ENCODE data around the gene DEDD2. TPM values are rescaled to one million over a fixed set of nuclear protein-coding genes. Genes with fewer than 3 reads are reported as not detected.

DEDD2 gene
- total and polyA plus RNA-seq, 3 donors from 2014 or later = 40.7 to 80.0 (median 54.4) TPM

GRCh38 chr19:42232435-42232834 is 15.0 kb upstream of the DEDD2 start:
- H3K36me3 ChIP-seq (ENCODE audit: low read depth, missing control alignments) = no peaks in the 10 kb centered on the region
- 93 to 97% methylated on average over 9 to 10 of the region's 10 CpGs for WGBS, 2 donors
- intact Hi-C loops (cut with DNase I; ENCODE audit: low total_unique reads) = no loop called here
- no peaks in the 10 kb centered on the region for H3K9me3 ChIP-seq
- H3K27ac ChIP-seq = no peak overlapping the region
- H3K4me1 ChIP-seq = peaks cover 4% of the 10 kb centered on the region
- DNase-seq = no peak
- no peaks in the 10 kb centered on the region for H3K27me3 ChIP-seq
- no peak for TF ChIP-seq POLR2A (IDR thresholded peaks at IDR 0.05)
- TF ChIP-seq, protein P1, sequence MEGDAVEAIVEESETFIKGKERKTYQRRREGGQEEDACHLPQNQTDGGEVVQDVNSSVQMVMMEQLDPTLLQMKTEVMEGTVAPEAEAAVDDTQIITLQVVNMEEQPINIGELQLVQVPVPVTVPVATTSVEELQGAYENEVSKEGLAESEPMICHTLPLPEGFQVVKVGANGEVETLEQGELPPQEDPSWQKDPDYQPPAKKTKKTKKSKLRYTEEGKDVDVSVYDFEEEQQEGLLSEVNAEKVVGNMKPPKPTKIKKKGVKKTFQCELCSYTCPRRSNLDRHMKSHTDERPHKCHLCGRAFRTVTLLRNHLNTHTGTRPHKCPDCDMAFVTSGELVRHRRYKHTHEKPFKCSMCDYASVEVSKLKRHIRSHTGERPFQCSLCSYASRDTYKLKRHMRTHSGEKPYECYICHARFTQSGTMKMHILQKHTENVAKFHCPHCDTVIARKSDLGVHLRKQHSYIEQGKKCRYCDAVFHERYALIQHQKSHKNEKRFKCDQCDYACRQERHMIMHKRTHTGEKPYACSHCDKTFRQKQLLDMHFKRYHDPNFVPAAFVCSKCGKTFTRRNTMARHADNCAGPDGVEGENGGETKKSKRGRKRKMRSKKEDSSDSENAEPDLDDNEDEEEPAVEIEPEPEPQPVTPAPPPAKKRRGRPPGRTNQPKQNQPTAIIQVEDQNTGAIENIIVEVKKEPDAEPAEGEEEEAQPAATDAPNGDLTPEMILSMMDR (IDR thresholded peaks at IDR 0.05) = no peak
- no peak overlapping the region for H3K4me3 ChIP-seq

GRCh38 chr19:42230571-42230970 is 13.1 kb upstream of the DEDD2 start:
- H3K4me1 ChIP-seq = peaks cover 4% of the 10 kb centered on the region
- H3K4me3 ChIP-seq = no peak overlapping the region
- WGBS, 2 donors = 68 to 78% methylated on average over 4 of the region's 4 CpGs
- intact Hi-C loops (cut with DNase I; ENCODE audit: low total_unique reads) = no loop called here
- DNase-seq = no peak
- H3K36me3 ChIP-seq (ENCODE audit: low read depth, missing control alignments) = no peaks in the 10 kb centered on the region
- no peak overlapping the region for H3K27ac ChIP-seq
- no peak for TF ChIP-seq POLR2A (IDR thresholded peaks at IDR 0.05)
- TF ChIP-seq, protein P1 (IDR thresholded peaks at IDR 0.05) = no peak
- H3K27me3 ChIP-seq = no peaks in the 10 kb centered on the region
- H3K9me3 ChIP-seq = no peaks in the 10 kb centered on the region

GRCh38 chr19:42229855-42230351 is 12.4 kb upstream of the DEDD2 start:
- Histone ChIP-seq H3K9me3 (no peaks in the 10 kb centered on the region), H3K4me3 (no peak overlapping the region), H3K36me3 (ENCODE audit: low read depth, missing control alignments) (no peaks in the 10 kb centered on the region), H3K4me1 (peaks cover 4% of the 10 kb centered on the region), H3K27me3 (no peaks in the 10 kb centered on the region), H3K27ac (no peak overlapping the region)
- 50 to 55% methylated on average over 6 to 8 of the region's 8 CpGs for WGBS, 2 donors
- intact Hi-C loops (cut with DNase I; ENCODE audit: low total_unique reads) = no loop called here
- no peak for TF ChIP-seq POLR2A (IDR thresholded peaks at IDR 0.05)
- TF ChIP-seq, protein P1 (IDR thresholded peaks at IDR 0.05) = no peak
- DNase-seq = no peak

GRCh38 chr19:42229301-42229854 is 11.9 kb upstream of the DEDD2 start:
- no peaks in the 10 kb centered on the region for H3K9me3 ChIP-seq
- H3K4me1 ChIP-seq = peaks cover 4% of the 10 kb centered on the region
- H3K27ac ChIP-seq = no peak overlapping the region
- no peak overlapping the region for H3K4me3 ChIP-seq
- TF ChIP-seq, protein P1 (IDR thresholded peaks at IDR 0.05) = no peak
- TF ChIP-seq POLR2A (IDR thresholded peaks at IDR 0.05) = no peak
- DNase-seq = no peak
- H3K27me3 ChIP-seq = no peaks in the 10 kb centered on the region
- H3K36me3 ChIP-seq (ENCODE audit: low read depth, missing control alignments) = no peaks in the 10 kb centered on the region
- intact Hi-C loops (cut with DNase I; ENCODE audit: low total_unique reads) = no loop called here
- 70 to 74% methylated on average over 4 of the region's 4 CpGs for WGBS, 2 donors

- H3K27me3 ChIP-seq = no peaks in the 10 kb centered on the region
- TF ChIP-seq, protein P1 (IDR thresholded peaks at IDR 0.05) = no peak
- no peak for TF ChIP-seq POLR2A (IDR thresholded peaks at IDR 0.05)
- peaks cover 1% of the 10 kb centered on the region for H3K4me1 ChIP-seq
- intact Hi-C loops (cut with DNase I; ENCODE audit: low total_unique reads) = no loop called here
- no peak overlapping the region for H3K27ac ChIP-seq
- H3K9me3 ChIP-seq = no peaks in the 10 kb centered on the region
- no peak overlapping the region for H3K4me3 ChIP-seq
- DNase-seq = no peak
- whole genome bisulfite sequencing, 2 donors = 74 to 78% methylated on average over 4 of the region's 4 CpGs
- no peaks in the 10 kb centered on the region for H3K36me3 ChIP-seq (ENCODE audit: low read depth, missing control alignments)
Observed at GRCh38 chr19:42228641-42229040, 11.2 kb upstream of the DEDD2 start.

Data from testis (tissue), 3 donors.